HepG2 (cell line): ENCODE data around the gene CD3D. TPM values are rescaled to one million over a fixed set of nuclear protein-coding genes. Genes with fewer than 3 reads are reported as not detected.

Source experiments
- KLF12 ChIP-seq: sonication (generic); formaldehyde crosslinking; IDR thresholded peaks from 2 replicates; pipeline ENCODE4 v1.4.0; 2020; ENCODE audit warnings: missing genetic modification reagents, borderline replicate concordance
- PHF5A ChIP-seq: IDR thresholded peaks from one replicate; pipeline ENCODE4 v1.6.1; 2018; ENCODE audit warnings: low read depth, missing genetic modification reagents; ENCODE audit not compliant: unreplicated experiment
- RAD51 ChIP-seq: fragments of 450-650 bp; IDR thresholded peaks from 2 replicates; pipeline ENCODE4 v1.6.1; 2016; ENCODE audit warnings: borderline replicate concordance
- RBM39 ChIP-seq: fragments of 200-400 bp; formaldehyde crosslinking; IDR thresholded peaks from one replicate; pipeline ENCODE4 v1.6.1; 2018; ENCODE audit warnings: antibody characterized with exemption, mild to moderate bottlenecking, low read depth, low read length; ENCODE audit not compliant: poor library complexity, severe bottlenecking
- SIX1 ChIP-seq: sonication (generic); formaldehyde crosslinking; IDR thresholded peaks from 2 replicates; pipeline ENCODE4 v1.4.0; 2020; ENCODE audit warnings: missing genetic modification reagents, borderline replicate concordance
- SOX5 ChIP-seq: IDR thresholded peaks from 2 replicates; pipeline ENCODE4 v1.6.1; 2016; ENCODE audit warnings: borderline replicate concordance
- TBX3 ChIP-seq: fragments of 450-650 bp; IDR thresholded peaks from 2 replicates; pipeline ENCODE4 v1.6.1; 2017; ENCODE audit warnings: antibody characterized with exemption, mild to moderate bottlenecking, inconsistent platforms, borderline replicate concordance
- TCF7 ChIP-seq: sonication (generic); IDR thresholded peaks from 2 replicates; pipeline ENCODE4 v1.6.1; 2016; ENCODE audit warnings: antibody characterized with exemption, low read depth
- TOE1 ChIP-seq: sonication (generic); formaldehyde crosslinking; IDR thresholded peaks from 2 replicates; pipeline ENCODE4 v1.4.0; 2020; ENCODE audit warnings: mild to moderate bottlenecking, missing genetic modification reagents
- ZNF10 ChIP-seq: sonication (generic); formaldehyde crosslinking; IDR thresholded peaks from 2 replicates; pipeline ENCODE4 v1.4.0; 2020; ENCODE audit warnings: mild to moderate bottlenecking, low read depth, missing genetic modification reagents, borderline replicate concordance
- ZNF180 ChIP-seq: sonication (generic); formaldehyde crosslinking; IDR thresholded peaks from 2 replicates; pipeline ENCODE4 v1.4.0; 2020; ENCODE audit warnings: low read depth, missing genetic modification reagents, borderline replicate concordance
- ZNF335 ChIP-seq: sonication (generic); formaldehyde crosslinking; IDR thresholded peaks from 2 replicates; pipeline ENCODE4 v1.4.0; 2020; ENCODE audit warnings: missing genetic modification reagents
- ZNF354B ChIP-seq: sonication (generic); formaldehyde crosslinking; IDR thresholded peaks from 2 replicates; pipeline ENCODE4 v1.8.0; 2022; ENCODE audit warnings: mild to moderate bottlenecking, missing genetic modification reagents
- ZNF543 ChIP-seq: sonication (generic); formaldehyde crosslinking; IDR thresholded peaks from 2 replicates; pipeline ENCODE4 v1.4.0; 2020; ENCODE audit warnings: mild to moderate bottlenecking, missing genetic modification reagents
- polyA plus RNA-seq, 8 experiments: library from polyadenylated mRNA; depleted of rRNA in 3 of 8; stranded (reverse) in 7 of 8; unstranded in 1 of 8; fragments of >200 nt; fragmentation: Illumina TruSeq in 4 of 8; extraction: Trizol in 4 of 8; gene quantifications; 2 replicates each; pipeline versions ENCODE4 v1.2.1 to v1.2.3, GENCODE V29; 2011 to 2016; ENCODE audit warnings: low read depth in 4 of 8, missing spikeins in 1 of 8, mixed read lengths in 1 of 8; ENCODE audit not compliant: insufficient read depth in 1 of 8
- total RNA-seq, 5 experiments: library from RNA; depleted of rRNA; stranded (reverse); fragments of >200 nt; fragmentation: Illumina TruSeq; extraction: Trizol; gene quantifications; 2 replicates each; pipeline ENCODE4 v1.2.3, GENCODE V29; 2016; ENCODE audit warnings: low read depth in 1 of 5
- TF ChIP-seq, protein P1 (sequence below): sonication (generic); formaldehyde crosslinking; conservative IDR thresholded peaks from 2 replicates; pipeline ENCODE4 v1.4.0; 2020; ENCODE audit warnings: missing genetic modification reagents
- TF ChIP-seq, protein P2 (sequence below): sonication (generic); formaldehyde crosslinking; IDR thresholded peaks from 2 replicates; pipeline ENCODE4 v1.4.0; 2020; ENCODE audit warnings: missing genetic modification reagents
- TF ChIP-seq, protein P3 (sequence below): sonication (generic); formaldehyde crosslinking; IDR thresholded peaks from 2 replicates; pipeline ENCODE4 v1.8.0; 2022; ENCODE audit warnings: mild to moderate bottlenecking, missing genetic modification reagents; ENCODE audit not compliant: insufficient replicate concordance
- TF ChIP-seq, protein P4 (sequence below): sonication (generic); formaldehyde crosslinking; IDR thresholded peaks from 2 replicates; pipeline ENCODE4 v1.4.0; 2020; ENCODE audit warnings: mild to moderate bottlenecking, missing genetic modification reagents

CD3D gene
- total and polyA plus RNA-seq, 2 of the 13 experiments (the other 11 are each of a cell fraction or from before 2014, with no cell fraction given): 0.66 to 6.6 TPM

DNA sequence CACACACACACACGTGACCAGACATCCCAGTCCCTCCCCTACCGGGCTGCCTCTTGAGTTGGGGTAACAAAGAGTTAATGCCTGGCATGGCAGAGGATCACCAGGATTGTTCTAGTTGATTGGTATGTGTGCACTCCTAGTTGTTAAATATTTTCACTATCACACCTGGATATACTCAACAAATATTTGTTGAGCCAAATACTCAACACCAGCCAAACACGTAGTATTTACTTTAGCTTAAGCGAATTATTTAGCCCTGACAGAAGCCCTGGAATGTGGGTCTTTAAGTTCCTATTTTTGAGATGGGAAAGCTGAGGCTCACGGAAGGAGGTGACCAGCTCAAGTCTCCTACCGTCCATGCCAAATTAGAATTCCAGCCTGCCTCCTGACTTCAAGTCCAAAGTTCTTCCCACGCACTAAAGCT, 27.5 kb downstream of the CD3D start (continued):
- TF ChIP-seq, protein P1, sequence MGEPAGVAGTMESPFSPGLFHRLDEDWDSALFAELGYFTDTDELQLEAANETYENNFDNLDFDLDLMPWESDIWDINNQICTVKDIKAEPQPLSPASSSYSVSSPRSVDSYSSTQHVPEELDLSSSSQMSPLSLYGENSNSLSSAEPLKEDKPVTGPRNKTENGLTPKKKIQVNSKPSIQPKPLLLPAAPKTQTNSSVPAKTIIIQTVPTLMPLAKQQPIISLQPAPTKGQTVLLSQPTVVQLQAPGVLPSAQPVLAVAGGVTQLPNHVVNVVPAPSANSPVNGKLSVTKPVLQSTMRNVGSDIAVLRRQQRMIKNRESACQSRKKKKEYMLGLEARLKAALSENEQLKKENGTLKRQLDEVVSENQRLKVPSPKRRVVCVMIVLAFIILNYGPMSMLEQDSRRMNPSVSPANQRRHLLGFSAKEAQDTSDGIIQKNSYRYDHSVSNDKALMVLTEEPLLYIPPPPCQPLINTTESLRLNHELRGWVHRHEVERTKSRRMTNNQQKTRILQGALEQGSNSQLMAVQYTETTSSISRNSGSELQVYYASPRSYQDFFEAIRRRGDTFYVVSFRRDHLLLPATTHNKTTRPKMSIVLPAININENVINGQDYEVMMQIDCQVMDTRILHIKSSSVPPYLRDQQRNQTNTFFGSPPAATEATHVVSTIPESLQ (CRISPR knock-in tag): no peak
- 0 out of 2 replicates have a peak, but pooled peaks have one; percentile 14 for TF ChIP-seq TCF7
- no peak for TF ChIP-seq ZNF335 (CRISPR knock-in tag)
- TF ChIP-seq RAD51: no peak
- TF ChIP-seq, protein P2, sequence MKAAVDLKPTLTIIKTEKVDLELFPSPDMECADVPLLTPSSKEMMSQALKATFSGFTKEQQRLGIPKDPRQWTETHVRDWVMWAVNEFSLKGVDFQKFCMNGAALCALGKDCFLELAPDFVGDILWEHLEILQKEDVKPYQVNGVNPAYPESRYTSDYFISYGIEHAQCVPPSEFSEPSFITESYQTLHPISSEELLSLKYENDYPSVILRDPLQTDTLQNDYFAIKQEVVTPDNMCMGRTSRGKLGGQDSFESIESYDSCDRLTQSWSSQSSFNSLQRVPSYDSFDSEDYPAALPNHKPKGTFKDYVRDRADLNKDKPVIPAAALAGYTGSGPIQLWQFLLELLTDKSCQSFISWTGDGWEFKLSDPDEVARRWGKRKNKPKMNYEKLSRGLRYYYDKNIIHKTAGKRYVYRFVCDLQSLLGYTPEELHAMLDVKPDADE (CRISPR knock-in tag): no peak
- TF ChIP-seq KLF12: no peak
- peak; percentile 98 for TF ChIP-seq TBX3
- TF ChIP-seq RBM39: no peak
- TF ChIP-seq, protein P3, sequence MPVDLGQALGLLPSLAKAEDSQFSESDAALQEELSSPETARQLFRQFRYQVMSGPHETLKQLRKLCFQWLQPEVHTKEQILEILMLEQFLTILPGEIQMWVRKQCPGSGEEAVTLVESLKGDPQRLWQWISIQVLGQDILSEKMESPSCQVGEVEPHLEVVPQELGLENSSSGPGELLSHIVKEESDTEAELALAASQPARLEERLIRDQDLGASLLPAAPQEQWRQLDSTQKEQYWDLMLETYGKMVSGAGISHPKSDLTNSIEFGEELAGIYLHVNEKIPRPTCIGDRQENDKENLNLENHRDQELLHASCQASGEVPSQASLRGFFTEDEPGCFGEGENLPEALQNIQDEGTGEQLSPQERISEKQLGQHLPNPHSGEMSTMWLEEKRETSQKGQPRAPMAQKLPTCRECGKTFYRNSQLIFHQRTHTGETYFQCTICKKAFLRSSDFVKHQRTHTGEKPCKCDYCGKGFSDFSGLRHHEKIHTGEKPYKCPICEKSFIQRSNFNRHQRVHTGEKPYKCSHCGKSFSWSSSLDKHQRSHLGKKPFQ (CRISPR knock-in tag): no peak
- no peak for TF ChIP-seq PHF5A
- no peak for TF ChIP-seq ZNF354B (CRISPR knock-in tag)
- no peak for TF ChIP-seq ZNF543 (CRISPR knock-in tag)
- no peak for TF ChIP-seq ZNF10 (CRISPR knock-in tag)
- TF ChIP-seq, protein P4, sequence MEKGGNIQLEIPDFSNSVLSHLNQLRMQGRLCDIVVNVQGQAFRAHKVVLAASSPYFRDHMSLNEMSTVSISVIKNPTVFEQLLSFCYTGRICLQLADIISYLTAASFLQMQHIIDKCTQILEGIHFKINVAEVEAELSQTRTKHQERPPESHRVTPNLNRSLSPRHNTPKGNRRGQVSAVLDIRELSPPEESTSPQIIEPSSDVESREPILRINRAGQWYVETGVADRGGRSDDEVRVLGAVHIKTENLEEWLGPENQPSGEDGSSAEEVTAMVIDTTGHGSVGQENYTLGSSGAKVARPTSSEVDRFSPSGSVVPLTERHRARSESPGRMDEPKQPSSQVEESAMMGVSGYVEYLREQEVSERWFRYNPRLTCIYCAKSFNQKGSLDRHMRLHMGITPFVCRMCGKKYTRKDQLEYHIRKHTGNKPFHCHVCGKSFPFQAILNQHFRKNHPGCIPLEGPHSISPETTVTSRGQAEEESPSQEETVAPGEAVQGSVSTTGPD (CRISPR knock-in tag): no peak
- TF ChIP-seq SOX5: peak; percentile 42; the same call in 1 of the 2 replicates
- 0 out of 2 replicates have a peak, but pooled peaks have one; percentile 28 for TF ChIP-seq SIX1 (CRISPR knock-in tag)
- no peak for TF ChIP-seq ZNF180
- no peak for TF ChIP-seq TOE1 (CRISPR knock-in tag)
